WTC11 (cell line): Measurements from ENCODE around the gene STRA6.

Source experiments
- CREB1 ChIP-seq: sonication (generic); formaldehyde crosslinking; IDR thresholded peaks from 2 replicates; pipeline ENCODE4 v1.8.0; 2023; ENCODE audit warnings: mild to moderate bottlenecking, missing genetic modification reagents
- CTCF ChIP-seq: fragments of 200-600 bp; IDR thresholded peaks from 2 replicates; pipeline ENCODE4 v1.8.0; 2022; ENCODE audit warnings: antibody characterized with exemption
- NFYB ChIP-seq: sonication (generic); formaldehyde crosslinking; conservative IDR thresholded peaks from 2 replicates; pipeline ENCODE4 v1.8.0; 2022; ENCODE audit warnings: low read depth, missing genetic modification reagents
- NR2C2 ChIP-seq: sonication (generic); formaldehyde crosslinking; IDR thresholded peaks from 2 replicates; pipeline ENCODE4 v1.8.0; 2022; ENCODE audit warnings: mild to moderate bottlenecking, missing genetic modification reagents

- TF ChIP-seq NFYB (CRISPR knock-in tag) = no peak
- no peak for TF ChIP-seq CTCF
- TF ChIP-seq NR2C2 (CRISPR knock-in tag) = no peak
- no peak for TF ChIP-seq CREB1 (CRISPR knock-in tag)
Observed at GRCh38 chr15:74129586-74130154, 72.9 kb downstream of the STRA6 start.
